NB4 (cell line): ENCODE results near the gene GRHL3.

Experiments used
- DNase-seq: peaks from one replicate; pipeline ENCODE4 v3.0.0; 2010; ENCODE audit warnings: low read depth
- H3K4me3 ChIP-seq: one replicate; pipeline ENCODE4 v1.5.1; 2011; ENCODE audit warnings: mild to moderate bottlenecking, low read depth, low read length, moderate library complexity
- CTCF ChIP-seq: IDR thresholded peaks from one replicate; pipeline ENCODE4 v1.5.1; 2012; ENCODE audit warnings: low read depth, low read length
- MAX ChIP-seq: IDR thresholded peaks from 2 replicates; pipeline ENCODE4 v1.6.1; 2011; ENCODE audit warnings: low read depth, low read length
- MYC ChIP-seq: IDR thresholded peaks from 2 replicates; pipeline ENCODE4 v1.6.1; 2011; ENCODE audit warnings: low read depth, low read length
- POLR2A ChIP-seq: IDR thresholded peaks from 2 replicates; pipeline ENCODE4 v1.6.1; 2011; ENCODE audit warnings: mild to moderate bottlenecking; ENCODE audit not compliant: insufficient read length; ENCODE audit errors: extremely low read depth

The GRHL3 gene

GRCh38 chr1:24347159-24347934 is 28.2 kb downstream of the GRHL3 start:
- no peak for DNase-seq
- TF ChIP-seq MYC (no peak), CTCF (no peak), MAX (no peak), POLR2A (no peak)
- H3K4me3 ChIP-seq: no peak overlapping the region

- no peak for TF ChIP-seq MYC
- TF ChIP-seq CTCF: no peak
- no peak for TF ChIP-seq MAX
- no peak for TF ChIP-seq POLR2A
- no peak overlapping the region for H3K4me3 ChIP-seq
- DNase-seq: no peak
Measured at GRCh38 chr1:24348196-24348595, 29.0 kb downstream of the GRHL3 start.

- H3K4me3 ChIP-seq: no peak overlapping the region
- DNase-seq: no peak
- TF ChIP-seq MAX (no peak), MYC (no peak), CTCF (no peak), POLR2A (no peak)
Measured at GRCh38 chr1:24349891-24350290, 30.7 kb downstream of the GRHL3 start.

GRCh38 chr1:24351247-24351646 is 32.1 kb downstream of the GRHL3 start:
- TF ChIP-seq MYC (no peak), POLR2A (no peak), MAX (no peak), CTCF (no peak)
- no peak overlapping the region for H3K4me3 ChIP-seq
- no peak for DNase-seq

- DNase-seq: no peak
- TF ChIP-seq MYC: no peak
- no peak for TF ChIP-seq POLR2A
- no peak for TF ChIP-seq MAX
- TF ChIP-seq CTCF: no peak
Measured at GRCh38 chr1:24351918-24352627, 32.9 kb downstream of the GRHL3 start.

More at GRCh38 chr1:24351918-24352627, 32.9 kb downstream of the GRHL3 start:
- no peak overlapping the region for H3K4me3 ChIP-seq
